NB4 (cell line): Measurements from ENCODE around the gene OR52A1.

Source experiments
- POLR2A ChIP-seq: IDR thresholded peaks from 2 replicates; pipeline ENCODE4 v1.6.1; 2011; ENCODE audit warnings: mild to moderate bottlenecking; ENCODE audit not compliant: insufficient read length; ENCODE audit errors: extremely low read depth
- TF ChIP-seq, protein P1 (sequence below): IDR thresholded peaks from 2 replicates; pipeline ENCODE4 v1.6.1; 2011; ENCODE audit warnings: low read depth, low read length
- TF ChIP-seq, protein P2 (sequence below): IDR thresholded peaks from one replicate; pipeline ENCODE4 v1.5.1; 2012; ENCODE audit warnings: low read depth, low read length

DNA sequence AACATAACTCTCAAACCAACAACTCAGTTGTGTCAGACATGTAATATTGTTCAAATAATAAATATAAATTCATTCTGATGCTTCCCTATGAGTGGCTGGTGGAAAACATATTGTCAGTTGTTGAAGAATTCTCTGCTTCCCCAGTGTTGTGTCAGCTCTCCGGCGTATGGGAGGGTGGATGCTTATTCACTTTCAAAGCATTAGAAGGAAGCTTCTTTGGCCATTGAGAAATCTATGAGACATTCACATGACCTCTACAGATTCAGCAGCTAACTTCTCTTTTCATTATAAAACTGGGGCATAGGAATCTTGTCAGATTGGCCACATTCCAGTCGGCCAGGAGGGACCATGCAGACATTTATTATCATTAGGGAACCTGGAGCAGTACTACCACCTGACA lies 43.0 kb upstream of the OR52A1 start:
- TF ChIP-seq, protein P1, sequence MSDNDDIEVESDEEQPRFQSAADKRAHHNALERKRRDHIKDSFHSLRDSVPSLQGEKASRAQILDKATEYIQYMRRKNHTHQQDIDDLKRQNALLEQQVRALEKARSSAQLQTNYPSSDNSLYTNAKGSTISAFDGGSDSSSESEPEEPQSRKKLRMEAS: no peak
- TF ChIP-seq, protein P2, sequence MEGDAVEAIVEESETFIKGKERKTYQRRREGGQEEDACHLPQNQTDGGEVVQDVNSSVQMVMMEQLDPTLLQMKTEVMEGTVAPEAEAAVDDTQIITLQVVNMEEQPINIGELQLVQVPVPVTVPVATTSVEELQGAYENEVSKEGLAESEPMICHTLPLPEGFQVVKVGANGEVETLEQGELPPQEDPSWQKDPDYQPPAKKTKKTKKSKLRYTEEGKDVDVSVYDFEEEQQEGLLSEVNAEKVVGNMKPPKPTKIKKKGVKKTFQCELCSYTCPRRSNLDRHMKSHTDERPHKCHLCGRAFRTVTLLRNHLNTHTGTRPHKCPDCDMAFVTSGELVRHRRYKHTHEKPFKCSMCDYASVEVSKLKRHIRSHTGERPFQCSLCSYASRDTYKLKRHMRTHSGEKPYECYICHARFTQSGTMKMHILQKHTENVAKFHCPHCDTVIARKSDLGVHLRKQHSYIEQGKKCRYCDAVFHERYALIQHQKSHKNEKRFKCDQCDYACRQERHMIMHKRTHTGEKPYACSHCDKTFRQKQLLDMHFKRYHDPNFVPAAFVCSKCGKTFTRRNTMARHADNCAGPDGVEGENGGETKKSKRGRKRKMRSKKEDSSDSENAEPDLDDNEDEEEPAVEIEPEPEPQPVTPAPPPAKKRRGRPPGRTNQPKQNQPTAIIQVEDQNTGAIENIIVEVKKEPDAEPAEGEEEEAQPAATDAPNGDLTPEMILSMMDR: no peak
- no peak for TF ChIP-seq POLR2A
